Fibroblast of villous mesenchyme (primary cell): ENCODE measurements around the gene HOXD9. TPM values are rescaled to one million over a fixed set of nuclear protein-coding genes. Genes with fewer than 3 reads are reported as not detected.

Experiments used
- DNase-seq: peaks from one replicate; pipeline ENCODE4 v3.0.0-alpha.2; 2010; ENCODE audit warnings: low read depth
- H3K4me3 ChIP-seq: 2 replicates; pipeline ENCODE4 v1.5.1; 2011; ENCODE audit warnings: low read depth, mild to moderate bottlenecking, low read length
- CTCF ChIP-seq: IDR thresholded peaks from 2 replicates; pipeline ENCODE4 v1.5.1; 2012; ENCODE audit warnings: low read depth, mild to moderate bottlenecking, low read length; ENCODE audit not compliant: insufficient read depth
- total RNA-seq: library from RNA; depleted of rRNA; stranded (reverse); fragments of >200 nt; gene quantifications from 2 replicates; pipeline ENCODE4 v1.2.3, GENCODE V29; 2012

HOXD9 gene
- total RNA-seq, 1 donor, result 11.2 TPM

DNA sequence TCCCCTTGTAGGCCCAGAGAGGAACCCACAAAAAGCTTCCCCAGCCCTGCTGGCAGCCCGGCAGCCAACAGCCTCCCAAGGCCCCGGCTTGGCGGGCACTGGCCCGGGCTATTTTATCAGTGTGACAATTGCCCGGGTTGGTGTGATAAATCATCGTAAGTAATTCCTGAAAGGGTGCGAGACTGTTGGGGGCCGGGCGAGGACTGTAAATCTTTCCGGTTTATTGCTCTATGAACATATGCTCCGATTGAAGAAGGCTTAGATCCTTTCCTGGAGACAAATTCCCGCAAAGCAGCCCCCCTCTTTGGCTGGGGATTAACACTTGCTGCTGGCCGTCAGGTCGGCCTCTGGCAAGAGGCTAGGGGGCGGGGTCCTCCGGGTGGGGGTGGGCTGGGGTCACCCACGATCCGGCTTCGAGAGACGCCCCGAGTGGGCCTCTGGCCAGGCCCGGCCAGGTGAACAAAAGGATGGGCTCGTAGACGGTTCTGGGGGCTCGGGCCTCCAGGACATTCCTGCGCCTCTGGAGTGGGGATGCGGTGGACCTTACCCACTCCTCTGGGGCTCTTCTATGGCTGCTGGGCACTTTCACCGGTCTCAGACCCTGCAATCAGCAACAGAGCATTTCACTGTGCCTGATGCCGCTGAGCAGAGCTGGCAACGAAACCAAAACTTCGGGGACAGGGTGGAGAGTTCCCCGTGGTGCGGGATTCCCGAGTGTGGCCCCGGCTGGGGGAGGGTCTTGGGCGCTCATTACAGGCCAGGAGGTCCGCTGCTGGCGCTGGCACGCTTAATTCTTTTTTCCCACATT, 36.5 kb downstream of the HOXD9 start:
- no peak for DNase-seq
- H3K4me3 ChIP-seq, result no peak overlapping the region
- TF ChIP-seq CTCF, result no peak

GRCh38 chr2:176159663-176160250, 37.2 kb downstream of the HOXD9 start:
- TF ChIP-seq CTCF, result no peak
- no peak for DNase-seq
- no peak overlapping the region for H3K4me3 ChIP-seq

DNA sequence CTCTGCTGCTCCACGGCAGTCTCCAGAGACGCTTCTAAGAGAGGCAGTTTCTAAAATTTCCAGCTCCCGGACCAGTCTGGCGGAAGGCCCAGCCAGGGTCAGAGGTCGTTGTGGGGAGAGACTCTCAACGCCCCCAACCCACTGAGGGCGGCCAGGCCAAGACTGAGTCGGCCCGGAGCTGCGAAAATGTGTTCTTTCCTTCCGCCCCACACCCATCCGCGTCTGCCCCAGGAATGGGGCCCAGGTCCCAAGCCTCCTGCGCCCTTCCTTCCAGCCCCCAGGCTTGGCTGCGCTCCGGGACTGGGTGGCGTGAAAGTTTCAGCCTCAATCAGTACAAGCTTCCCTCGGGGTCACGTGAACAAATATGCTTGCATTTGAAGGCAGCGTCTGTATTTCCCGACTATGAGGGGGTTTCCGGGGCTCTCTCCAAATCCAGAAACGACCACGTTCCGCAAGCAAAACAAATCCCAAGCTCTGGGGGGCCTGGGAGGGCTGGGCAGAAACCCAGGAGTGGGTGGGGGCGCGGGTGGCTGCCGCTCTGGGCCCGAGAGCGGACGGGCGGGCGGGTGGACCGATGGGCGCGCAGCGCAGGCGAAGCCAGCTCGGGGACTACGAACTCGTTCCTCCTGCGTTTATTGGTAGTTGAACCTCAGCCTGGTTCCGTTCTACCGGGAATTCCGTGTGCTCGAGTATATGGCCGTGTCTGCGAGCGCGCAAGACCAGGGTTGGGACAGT, 37.9 kb downstream of the HOXD9 start:
- TF ChIP-seq CTCF, result no peak
- no peak overlapping the region for H3K4me3 ChIP-seq
- no peak for DNase-seq

- DNase-seq, result no peak
- no peak overlapping the region for H3K4me3 ChIP-seq
- no peak for TF ChIP-seq CTCF
Measured at GRCh38 chr2:176160986-176161824, 38.7 kb downstream of the HOXD9 start.

GRCh38 chr2:176161825-176162626, 39.5 kb downstream of the HOXD9 start:
- peak; percentile 47 for DNase-seq
- no peak overlapping the region for H3K4me3 ChIP-seq
- TF ChIP-seq CTCF, result no peak
